NCI-H1092 (cell line): ENCODE results near the gene PUS10.
"Not testable (repeated sequence)": the region's sequence is repeated elsewhere in the genome, so short reads cannot be mapped to it uniquely, and the experiment has no call there.

Experiments used
- DNase-seq: peaks from one replicate; lab custom pipeline; 2025; lab: John Stamatoyannopoulos, UW

Gene PUS10

GRCh38 chr2:60926741-60927552 lies 91.1 kb downstream of the PUS10 start:
- DNase-seq = no peak

GRCh38 chr2:60925994-60926740 lies 91.9 kb downstream of the PUS10 start:
- no peak for DNase-seq

GRCh38 chr2:60907329-60907728 lies 110.7 kb downstream of the PUS10 start:
- DNase-seq = no peak

- no peak for DNase-seq
Observed at GRCh38 chr2:60906395-60906794, 111.7 kb downstream of the PUS10 start.

- not testable (repeated sequence) for DNase-seq
Observed at GRCh38 chr2:60905867-60906266, 112.2 kb downstream of the PUS10 start.

GRCh38 chr2:60901296-60901695 lies 116.8 kb downstream of the PUS10 start:
- not testable (repeated sequence) for DNase-seq

GRCh38 chr2:60899892-60900249 lies 118.2 kb downstream of the PUS10 start:
- no peak for DNase-seq

- no peak for DNase-seq
Observed at GRCh38 chr2:60899230-60899891, 118.7 kb downstream of the PUS10 start.

GRCh38 chr2:60898567-60898966 lies 119.5 kb downstream of the PUS10 start:
- no peak for DNase-seq
